Fibroblast of lung (primary cell): Measurements from ENCODE around the gene TMC5.

Experiments used
- EZH2 ChIP-seq: IDR thresholded peaks from 2 replicates; pipeline ENCODE4 v1.5.1; 2012; ENCODE audit warnings: low read length, control low read depth, mild to moderate bottlenecking; ENCODE audit errors: missing control alignments
- TF ChIP-seq, protein P1 (sequence below), 2 donors: IDR thresholded peaks in 1 of 2; conservative IDR thresholded peaks in 1 of 2; 1 replicate in 1 of 2; 2 replicates in 1 of 2; pipeline ENCODE4 v1.5.1; 2011 to 2012; ENCODE audit warnings: low read length in 2 of 2, control low read depth in 1 of 2, inconsistent platforms in 1 of 2, low read depth in 1 of 2, mild to moderate bottlenecking in 1 of 2

DNA sequence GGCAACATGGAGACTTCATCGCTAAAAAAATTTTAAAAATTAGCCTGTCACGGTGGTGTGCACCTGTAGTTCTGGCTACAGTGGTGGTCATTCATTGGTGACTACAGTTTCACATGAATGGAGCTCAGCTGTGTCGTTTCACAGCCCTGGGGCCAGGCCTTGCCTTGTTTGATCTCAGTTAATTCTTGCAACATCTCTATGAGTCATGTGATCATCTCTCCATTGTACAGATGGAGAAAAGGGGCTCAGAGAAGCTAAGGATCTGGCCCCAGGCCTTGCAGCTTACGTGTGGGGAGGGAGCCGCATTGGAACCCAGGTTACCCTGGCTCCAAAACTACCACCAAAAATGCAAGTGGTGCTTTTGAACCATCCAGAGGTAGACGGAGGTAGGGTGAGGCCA, 54.8 kb downstream of the TMC5 start:
- TF ChIP-seq, protein P1, sequence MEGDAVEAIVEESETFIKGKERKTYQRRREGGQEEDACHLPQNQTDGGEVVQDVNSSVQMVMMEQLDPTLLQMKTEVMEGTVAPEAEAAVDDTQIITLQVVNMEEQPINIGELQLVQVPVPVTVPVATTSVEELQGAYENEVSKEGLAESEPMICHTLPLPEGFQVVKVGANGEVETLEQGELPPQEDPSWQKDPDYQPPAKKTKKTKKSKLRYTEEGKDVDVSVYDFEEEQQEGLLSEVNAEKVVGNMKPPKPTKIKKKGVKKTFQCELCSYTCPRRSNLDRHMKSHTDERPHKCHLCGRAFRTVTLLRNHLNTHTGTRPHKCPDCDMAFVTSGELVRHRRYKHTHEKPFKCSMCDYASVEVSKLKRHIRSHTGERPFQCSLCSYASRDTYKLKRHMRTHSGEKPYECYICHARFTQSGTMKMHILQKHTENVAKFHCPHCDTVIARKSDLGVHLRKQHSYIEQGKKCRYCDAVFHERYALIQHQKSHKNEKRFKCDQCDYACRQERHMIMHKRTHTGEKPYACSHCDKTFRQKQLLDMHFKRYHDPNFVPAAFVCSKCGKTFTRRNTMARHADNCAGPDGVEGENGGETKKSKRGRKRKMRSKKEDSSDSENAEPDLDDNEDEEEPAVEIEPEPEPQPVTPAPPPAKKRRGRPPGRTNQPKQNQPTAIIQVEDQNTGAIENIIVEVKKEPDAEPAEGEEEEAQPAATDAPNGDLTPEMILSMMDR (conservative IDR thresholded peaks at IDR 0.05 in 1 of 2, IDR thresholded peaks at IDR 0.05 in 1 of 2; ENCODE audit: low read depth in 1 of 2, low read length in 2 of 2), result no peak
- TF ChIP-seq EZH2, result no peak
